DLD1 (cell line): Measurements from ENCODE around the gene PTF1A.

Experiments used
- in situ Hi-C: cut with HindIII; loops from 2 replicates; pipeline ENCODE4 v1.10.0; 2017; ENCODE audit warnings: low sequenced_read_pairs

Gene PTF1A, protein sequence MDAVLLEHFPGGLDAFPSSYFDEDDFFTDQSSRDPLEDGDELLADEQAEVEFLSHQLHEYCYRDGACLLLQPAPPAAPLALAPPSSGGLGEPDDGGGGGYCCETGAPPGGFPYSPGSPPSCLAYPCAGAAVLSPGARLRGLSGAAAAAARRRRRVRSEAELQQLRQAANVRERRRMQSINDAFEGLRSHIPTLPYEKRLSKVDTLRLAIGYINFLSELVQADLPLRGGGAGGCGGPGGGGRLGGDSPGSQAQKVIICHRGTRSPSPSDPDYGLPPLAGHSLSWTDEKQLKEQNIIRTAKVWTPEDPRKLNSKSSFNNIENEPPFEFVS

DNA sequence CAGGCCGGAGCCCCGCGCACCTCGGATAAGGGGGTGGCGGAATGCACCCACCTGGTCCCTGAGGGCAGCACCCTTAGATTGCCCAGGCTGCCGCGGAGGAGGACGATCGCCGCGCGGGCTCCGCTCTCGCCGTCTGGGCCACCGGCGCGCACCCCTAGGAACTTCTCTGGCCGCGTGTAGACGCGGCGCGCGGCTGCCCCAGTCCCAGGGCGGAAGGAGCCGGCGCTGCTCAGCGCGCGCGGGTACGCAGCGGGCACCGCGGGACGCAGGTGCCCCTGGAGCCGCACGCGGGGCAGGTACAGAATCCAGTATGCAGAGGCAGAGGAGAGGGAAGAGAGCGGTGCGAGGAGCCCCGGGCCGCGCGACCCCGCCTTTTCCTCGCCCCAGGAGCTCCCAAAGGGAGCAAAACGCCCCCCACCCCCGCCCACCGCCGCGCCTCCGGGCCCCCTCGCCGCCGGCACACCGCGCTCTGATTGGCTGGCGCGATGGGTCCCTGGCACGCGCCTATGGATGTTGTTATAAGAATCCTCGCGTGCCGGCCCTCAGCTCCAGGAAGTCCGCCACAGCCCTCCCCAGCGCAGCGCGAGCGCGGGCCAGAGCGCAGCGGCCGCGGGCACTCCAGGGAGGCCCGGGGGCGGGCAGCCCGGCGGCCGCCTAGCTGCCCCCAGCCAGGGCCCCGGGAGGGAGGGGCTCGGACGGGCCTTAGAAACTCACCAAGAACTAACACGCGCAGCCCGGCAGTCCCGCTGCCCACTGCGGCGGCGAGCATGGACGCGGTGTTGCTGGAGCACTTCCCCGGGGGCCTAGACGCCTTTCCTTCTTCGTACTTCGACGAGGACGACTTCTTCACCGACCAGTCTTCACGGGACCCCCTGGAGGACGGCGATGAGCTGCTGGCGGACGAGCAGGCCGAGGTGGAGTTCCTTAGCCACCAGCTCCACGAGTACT, at the start of gene PTF1A:
TSS of gene PTF1A (plus strand) at position 549 of the 948 bp plus-strand sequence. CDS start at position 768, 219 bp downstream.
- in situ Hi-C loops = no loop called here

DNA sequence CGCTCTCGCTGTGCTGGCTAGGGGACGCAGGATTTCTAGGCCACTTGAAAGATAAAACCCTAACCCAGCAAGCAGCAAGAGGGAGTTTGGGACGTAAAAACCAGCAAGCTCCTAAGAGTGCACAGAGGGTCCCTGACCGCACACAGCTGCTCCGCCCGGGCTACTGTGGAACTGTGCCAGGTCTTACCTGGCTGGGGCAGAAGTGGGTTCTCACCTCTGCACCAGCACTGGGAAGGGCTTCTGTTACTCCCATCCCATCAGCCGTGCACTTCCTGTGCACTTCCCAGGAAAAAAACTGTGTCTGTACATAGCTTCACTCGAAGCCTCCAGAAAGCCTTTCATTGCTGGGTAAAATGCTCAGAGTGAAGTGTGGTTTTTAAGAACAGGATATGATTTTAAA, 45.9 kb upstream of the PTF1A start:
- in situ Hi-C loops = no loop called here

DNA sequence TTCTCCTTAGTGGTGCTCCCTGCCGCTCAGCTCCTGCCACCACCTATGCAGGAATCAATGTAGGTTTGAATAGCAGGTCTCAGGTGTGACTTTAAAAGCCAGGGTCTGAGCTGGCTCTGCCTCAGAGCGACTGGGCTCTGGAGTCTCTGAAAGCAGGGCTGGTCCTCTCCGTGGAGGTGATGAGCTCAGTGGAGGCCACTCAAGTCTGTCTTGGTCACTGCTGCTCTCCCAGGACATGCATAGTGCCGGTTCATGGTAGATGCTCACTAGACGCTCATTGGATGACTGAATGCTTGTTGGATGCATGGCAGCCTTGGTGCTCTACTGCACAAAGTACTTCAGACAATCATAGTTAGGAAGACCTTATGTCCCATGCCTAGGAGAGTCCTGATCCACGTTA, 45.1 kb upstream of the PTF1A start:
- in situ Hi-C loops = no loop called here

DNA sequence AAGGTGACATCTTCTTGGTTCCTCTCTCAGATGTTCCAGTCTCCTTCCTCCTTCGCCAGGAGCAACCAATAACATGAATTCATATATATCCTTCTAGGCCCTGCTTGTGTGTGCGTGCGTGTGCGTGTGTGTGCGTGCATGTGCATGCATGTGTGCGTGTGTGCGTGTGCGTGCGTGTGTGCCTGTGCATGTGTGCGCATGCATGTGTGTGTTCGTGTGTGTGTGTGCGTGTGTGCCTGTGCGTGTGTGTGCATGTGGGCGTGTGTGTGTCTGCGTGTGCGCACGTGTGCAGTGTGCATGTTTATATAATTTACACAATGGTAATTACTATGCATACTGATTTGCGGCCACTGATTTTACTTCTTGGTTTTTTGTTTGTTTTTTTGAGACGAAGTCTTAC, 43.9 kb upstream of the PTF1A start:
- in situ Hi-C loops = no loop called here

DNA sequence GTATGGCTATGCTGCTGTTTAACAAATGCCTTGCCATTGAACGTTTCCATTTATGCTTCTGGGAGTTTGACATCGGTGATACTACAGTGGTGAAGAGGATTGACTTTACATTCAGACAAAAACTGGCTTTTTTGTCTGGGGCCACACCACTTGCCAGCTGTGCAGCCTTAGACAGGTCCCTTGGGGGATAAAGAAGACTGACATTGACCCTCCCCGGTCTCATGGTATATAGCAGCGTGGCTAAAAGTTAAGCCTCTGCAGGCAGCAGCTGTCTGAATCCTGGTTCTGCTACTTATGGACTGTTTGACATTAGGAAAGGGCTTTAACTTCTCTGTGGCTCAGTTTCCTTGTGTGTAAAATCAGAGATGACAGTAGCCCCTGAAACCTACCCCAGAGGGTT, 42.0 kb upstream of the PTF1A start:
- in situ Hi-C loops = no loop called here

DNA sequence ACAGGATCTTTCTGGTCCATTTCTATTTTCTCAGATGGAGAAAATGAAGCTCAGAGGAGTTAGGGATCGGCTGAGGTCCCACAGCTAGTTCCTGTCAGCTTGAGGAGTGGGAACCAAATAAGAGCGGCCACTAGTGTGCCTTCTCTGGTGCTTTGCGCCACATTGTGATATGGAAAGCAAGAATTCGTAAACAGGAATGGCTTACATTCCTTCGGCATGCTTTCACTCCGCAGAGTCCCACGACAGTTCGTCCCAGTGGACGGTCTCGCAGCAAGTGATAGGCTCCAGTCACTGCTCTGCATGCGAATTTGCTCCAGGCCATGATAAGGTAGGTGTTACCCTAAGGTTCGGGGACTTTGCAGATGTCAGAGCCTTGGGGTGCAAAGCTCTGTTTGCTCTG, 41.5 kb upstream of the PTF1A start:
- in situ Hi-C loops = no loop called here

DNA sequence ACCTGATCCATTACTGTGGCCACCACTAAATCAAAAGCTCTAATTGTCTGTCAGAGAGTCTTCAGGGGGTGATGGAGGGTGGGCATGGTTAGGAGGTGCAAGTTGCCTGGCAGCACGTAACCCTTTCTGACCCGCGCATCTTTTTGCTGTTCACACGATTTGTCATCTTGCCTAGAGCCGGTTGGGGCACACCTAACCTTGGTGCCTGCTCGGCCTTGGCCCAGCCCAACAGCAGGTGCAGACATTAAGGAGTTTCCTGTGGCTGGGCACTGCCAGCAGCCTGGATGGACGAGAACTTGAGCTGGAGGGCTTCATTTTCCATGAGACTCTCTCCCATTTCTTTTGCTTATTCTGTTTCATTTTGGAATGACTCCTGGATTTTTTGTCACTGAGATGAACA, 41.0 kb upstream of the PTF1A start:
- in situ Hi-C loops = no loop called here

DNA sequence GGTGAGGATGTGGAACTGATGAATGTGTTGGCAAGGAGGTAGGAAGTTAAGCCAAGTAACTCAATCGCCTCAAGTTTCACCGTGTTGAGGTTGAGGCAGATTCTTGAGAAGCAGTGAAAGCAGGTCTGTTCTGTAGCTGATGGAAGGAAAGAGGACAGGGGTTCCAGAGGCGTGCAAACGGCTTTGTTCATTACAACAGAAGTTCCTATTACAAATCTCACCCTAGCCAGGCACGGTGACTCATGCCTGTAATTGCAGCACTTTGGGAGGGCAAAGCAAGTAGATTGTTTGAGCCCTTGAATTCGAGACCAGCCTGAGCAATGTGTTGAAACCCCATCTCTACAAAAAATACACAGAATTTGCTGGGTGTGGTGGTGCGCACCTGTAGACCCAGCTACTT, 36.9 kb upstream of the PTF1A start:
- in situ Hi-C loops = no loop called here

DNA sequence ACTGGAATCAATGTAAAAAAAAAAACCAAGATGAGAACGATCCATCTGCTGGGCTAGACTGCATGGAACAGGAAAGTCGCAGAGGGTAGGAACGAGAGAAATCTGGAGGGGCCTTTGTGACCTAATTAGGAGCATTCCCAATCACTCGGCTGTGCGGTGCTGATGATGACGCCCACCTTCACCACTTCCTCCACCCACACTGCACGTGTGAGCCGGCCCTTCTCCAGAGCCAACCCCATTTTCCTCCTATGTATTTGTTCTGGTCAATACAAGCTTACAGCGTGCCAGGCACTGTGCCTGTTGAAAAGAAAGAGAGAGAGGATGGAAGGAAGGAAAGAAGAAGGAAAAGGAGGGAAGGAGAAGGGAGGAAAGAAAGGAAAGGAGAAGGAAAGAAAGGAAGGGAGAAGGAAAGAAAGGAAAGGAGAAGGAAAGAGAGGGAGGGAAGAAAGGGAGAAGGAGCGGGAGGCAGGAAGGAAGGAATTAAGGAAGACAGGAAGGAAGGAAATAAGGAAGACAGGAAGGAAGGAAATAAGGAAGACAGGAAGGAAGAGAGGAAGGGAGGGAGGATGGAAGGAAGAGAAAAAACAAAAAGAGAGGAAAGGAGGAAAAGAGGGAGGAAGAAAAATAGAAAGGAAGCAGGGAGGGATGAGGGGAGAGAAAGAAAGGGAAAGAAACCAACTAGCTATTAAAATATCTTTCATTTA, 35.5 kb upstream of the PTF1A start:
- in situ Hi-C loops = no loop called here

DNA sequence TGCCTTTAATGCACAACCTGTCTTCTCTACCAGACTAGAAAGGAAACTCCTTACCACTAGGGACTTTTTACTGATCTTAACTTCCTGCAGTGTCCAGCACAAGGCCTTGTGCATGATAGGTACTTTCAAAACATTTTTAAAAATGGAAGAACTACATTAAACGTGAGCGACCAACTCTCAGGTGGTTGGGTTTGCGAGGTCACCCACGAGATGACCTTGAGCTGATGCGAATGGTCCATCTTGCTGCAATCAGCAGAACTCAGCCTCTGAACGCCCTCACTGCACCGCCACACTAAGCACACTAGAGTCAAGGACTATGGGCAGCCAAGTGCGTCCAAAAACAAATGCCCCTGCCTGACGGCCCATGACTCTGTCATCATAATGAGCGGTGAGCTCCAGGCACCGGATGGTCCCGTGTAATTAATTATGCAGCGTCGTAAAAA, 34.9 kb upstream of the PTF1A start:
- in situ Hi-C loops = no loop called here

DNA sequence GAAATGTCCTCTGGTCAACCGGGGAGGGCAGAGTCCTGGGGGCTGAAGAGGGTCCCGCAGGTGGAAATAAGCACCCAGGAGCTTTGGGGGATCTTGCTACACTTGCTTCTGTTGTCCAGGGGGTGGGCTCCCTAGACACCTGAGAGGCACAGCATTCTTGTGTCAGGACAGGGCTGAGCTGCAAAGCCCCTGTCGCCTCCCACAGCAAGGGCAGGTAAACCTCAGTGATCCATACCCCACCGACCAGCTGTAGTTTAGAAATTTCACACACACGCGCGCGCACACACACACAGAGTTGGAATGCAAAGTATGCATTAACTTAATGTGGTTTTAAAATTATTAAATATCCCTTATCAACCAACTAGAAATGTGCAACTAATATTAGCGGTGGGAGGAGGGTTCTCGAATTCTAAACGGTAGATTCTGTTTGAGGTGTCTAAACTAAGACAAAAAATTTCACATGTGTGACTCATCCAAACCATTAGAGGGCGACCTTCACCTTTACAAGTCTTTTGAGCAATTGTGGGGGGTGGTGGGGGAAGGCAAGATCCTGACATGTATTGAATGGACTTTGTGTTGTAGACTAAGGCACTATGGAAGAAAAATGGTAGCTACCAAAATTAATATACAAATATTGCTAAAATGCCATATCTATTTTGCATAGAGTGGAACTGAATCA, 34.3 kb upstream of the PTF1A start:
- in situ Hi-C loops = no loop called here

DNA sequence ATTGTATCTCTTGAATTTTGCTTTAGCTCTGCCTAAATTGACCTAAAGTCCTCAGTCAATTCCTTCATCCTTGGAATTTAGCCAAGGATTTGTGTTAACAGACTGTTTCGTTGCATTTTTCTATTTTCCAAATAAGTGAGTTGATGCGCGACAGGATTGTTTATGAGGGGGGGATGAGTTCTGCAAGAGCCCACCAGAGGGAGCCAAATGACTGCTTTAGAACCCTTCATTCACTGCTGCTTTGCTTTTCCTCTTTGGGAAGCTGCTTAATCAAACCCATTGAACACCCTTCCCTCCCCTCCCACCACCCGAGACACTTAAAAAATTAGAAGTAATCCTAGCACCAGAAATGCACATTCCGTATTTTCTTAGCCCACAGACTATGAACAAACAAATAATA, 33.7 kb upstream of the PTF1A start:
- in situ Hi-C loops = no loop called here

DNA sequence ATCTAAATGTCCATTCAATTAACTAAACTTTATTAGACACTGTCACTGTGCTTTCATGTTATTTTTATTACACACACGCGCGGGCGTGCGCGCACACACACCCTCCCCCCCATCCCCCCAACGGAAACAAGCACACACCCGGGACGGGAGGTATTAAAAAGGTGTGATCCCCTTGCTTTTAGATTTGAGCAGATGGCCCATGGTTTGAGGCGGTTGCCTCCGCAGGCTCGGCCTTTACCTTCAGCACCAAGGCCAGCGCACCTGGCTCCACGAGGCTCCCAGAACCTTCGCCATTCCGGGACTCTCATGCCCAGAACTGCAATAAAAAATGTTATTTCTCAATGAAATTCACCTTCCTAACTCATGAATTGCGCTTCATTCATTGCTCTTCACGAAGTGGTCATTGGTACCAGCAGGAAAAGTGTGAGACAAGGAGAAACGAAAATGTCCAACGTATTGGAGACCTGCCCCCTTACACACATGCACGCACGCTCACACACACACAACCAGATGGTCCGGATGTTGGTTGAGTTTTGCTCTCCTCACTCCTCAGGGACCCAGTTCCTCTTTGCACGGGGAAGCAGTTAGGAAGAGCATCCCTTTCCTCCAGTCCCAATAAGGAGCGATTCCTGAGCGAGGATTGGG, 20.8 kb upstream of the PTF1A start:
- in situ Hi-C loops = no loop called here

DNA sequence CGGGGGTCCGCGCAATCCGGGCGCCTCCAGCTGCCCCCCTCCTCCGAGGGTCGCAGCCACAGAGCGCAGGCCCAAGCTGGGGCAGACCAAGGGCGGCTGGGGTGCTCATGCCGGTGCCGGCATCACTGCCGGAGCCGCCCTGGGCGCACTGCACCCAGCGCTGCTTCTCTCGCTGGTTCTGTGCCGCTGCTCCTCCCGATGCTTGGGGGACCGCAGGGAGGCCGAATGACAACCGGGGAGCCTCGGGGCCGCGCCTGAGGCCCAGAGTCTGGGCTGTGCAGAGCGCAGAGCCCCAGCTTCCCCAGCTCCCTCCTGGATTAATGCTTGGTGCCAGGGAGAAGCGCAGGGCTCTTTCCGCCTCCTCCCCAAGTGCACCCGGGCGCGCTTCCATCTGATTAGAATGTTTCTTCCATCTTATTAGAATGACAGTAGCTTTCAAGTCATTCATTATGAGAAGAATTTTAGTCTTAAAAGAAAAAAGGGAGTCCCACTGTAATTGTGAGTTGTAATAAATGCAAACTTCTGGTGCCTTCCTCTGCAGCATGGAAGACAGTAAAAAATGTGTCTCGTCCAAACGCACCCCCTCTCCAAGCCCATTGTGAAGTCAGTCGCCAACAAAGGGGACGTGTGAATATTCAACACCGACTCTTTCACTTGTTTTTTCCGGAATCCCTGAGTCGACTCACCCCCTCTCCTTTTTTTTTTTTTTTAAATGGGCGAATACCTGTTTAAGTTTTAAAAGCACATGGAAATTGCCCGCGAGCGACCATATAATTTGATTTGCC, 19.5 kb upstream of the PTF1A start:
- in situ Hi-C loops = no loop called here

DNA sequence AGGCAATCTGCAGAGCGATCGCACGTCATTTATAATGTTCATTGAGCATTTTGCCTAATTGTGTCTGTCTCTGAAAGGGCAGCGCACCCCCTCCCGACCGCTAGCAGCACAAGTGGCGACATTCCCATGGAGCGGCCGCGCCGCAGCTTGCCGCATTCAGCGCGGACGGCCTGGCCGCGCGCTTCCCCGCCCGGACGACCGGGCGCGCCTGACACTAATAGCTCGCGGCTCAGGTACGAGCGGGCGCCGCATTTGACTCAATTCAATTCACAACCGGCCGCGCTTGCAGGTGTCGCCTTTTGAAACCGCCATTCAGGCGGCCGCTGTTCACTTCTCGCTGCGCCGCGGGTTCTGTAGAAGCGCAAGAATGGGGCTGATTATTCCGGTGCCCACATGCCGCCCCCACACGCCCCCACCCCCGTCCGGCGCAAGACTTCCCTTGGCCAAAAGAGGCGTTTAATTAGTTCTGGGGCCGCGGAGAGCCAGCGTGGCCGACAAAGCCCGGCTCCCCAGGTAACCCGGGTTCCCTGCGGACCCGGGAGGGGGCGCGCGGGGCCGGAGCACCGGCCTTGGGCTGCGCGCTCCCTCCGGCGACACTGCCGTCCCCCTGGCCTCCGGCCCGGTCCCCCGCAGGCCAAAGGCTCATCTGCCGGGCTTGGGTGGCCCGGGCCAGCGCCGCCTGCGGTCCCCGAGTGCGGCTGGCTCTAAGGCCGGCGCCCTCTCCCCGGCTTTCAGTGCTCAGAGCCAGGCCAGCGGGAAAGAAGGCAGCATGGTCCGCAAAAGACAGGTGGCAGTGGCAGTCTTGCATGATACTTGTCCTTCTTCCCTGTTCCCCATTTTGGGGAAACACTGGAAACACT, 18.7 kb upstream of the PTF1A start:
- in situ Hi-C loops = no loop called here

DNA sequence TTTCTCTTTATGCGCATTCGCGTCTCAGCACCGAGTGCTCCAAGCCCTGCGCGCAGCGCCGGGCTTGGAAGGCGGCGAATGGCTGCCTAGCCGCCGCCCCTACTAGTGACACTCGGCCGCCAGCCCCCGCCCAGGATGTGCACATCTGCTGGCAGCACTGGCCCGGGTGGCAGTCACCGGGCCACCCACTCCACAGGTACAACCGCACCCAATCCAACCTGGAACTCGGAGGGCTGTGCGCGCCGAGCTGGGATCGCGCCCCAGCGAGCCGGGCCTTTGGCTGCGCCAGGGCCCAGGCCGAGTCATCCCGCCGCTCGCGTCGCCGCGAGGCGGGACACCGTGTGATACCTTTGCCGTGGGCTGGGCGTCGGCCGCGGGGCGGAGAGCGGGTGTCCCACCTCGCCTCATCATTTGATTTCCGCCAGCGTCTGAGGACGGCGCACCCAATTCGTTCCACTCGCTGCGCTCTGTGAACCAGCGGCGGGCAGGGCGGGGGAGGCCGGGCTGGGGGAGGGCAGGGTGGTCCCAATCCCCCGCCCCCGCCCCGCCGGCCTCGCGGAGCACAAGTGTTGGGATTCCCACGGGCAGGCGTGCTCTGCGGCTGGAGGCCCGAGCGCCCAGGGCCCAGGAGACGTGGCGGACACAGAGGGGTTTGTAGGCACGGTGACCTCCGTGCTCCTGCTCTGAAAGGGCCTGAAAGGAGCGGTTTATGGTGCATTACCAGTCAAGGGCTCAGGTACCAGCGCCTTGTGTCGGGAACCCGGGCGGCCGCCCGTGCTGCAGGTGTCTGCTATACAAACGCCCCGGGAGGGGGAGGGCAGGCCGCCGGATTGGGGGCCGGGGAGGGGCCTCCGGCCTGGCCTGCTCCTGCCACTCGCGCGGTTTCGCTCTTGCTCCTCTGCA, 17.8 kb upstream of the PTF1A start:
- in situ Hi-C loops = no loop called here

DNA sequence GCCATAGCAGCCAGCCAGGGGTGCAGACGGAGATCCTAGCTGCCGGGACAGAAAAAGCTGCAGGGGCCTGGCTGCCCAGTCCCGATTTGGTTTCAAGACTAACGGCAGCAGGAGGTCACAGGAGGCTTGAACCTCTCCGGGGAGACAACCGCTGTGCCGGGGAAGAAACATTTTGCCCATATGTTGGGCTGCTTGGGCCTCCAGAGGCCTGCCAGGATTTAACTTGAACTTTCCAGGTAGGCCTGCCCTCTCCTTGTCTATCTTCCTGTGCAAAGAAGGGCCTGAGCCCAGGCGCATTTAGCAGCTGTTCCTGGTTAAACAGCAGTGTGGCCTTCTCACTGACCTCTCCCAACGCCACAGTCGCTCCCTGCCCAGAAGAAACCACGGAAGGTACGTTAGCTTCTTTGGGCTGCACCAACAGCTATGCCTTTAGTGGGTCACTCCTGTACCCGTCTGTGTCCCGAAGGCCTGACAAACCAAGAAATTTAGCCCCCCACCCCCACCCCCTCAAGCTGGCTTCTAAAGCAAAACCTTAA, 17.1 kb upstream of the PTF1A start:
- in situ Hi-C loops = no loop called here
